SKM-1 (cell line): Measurements from ENCODE around the gene DOK3.
"Not testable (repeated sequence)": the region's sequence is repeated elsewhere in the genome, so short reads cannot be mapped to it uniquely, and the experiment has no call there.

Experiments
- DNase-seq: peaks from one replicate; lab custom pipeline; 2025; ENCODE audit not compliant: unreplicated experiment; lab: John Stamatoyannopoulos, UW

The DOK3 gene

GRCh38 chr5:177497292-177498012, 12.2 kb downstream of the DOK3 start, which contains the start of gene PDLIM7:
TSS of gene PDLIM7 (minus strand) at chr5:177497604. CDS start at chr5:177496512, 1,092 bp downstream.
- peak; percentile 91 for DNase-seq

- DNase-seq: no peak
Measured at GRCh38 chr5:177496727-177497291, 12.8 kb downstream of the DOK3 start.

- DNase-seq: no peak
Measured at GRCh38 chr5:177496070-177496726, 13.4 kb downstream of the DOK3 start.

GRCh38 chr5:177495243-177496060, 14.2 kb downstream of the DOK3 start:
- no peak for DNase-seq

GRCh38 chr5:177494346-177495195, 15.1 kb downstream of the DOK3 start:
- peak; percentile 84 for DNase-seq

GRCh38 chr5:177493795-177494345, 15.8 kb downstream of the DOK3 start:
- DNase-seq: no peak

- DNase-seq: no peak
Measured at GRCh38 chr5:177492841-177493240, 16.8 kb downstream of the DOK3 start.

- no peak for DNase-seq
Measured at GRCh38 chr5:177491983-177492746, 17.5 kb downstream of the DOK3 start.

GRCh38 chr5:177491429-177491945, 18.1 kb downstream of the DOK3 start:
- DNase-seq: peak; percentile 34

GRCh38 chr5:177490992-177491391, 18.6 kb downstream of the DOK3 start:
- no peak for DNase-seq

- no peak for DNase-seq
Measured at GRCh38 chr5:177490311-177490991, 19.2 kb downstream of the DOK3 start.

GRCh38 chr5:177489119-177489716, 20.4 kb downstream of the DOK3 start:
- DNase-seq: no peak

- DNase-seq: no peak
Measured at GRCh38 chr5:177487975-177488374, 21.7 kb downstream of the DOK3 start.

GRCh38 chr5:177487144-177487543, 22.5 kb downstream of the DOK3 start:
- no peak for DNase-seq

- no peak for DNase-seq
Measured at GRCh38 chr5:177486256-177486655, 23.4 kb downstream of the DOK3 start.

GRCh38 chr5:177485753-177486152, 23.9 kb downstream of the DOK3 start:
- not testable (repeated sequence) for DNase-seq

- DNase-seq: no peak
Measured at GRCh38 chr5:177484902-177485549, 24.6 kb downstream of the DOK3 start.
